Bronchial epithelial cell (primary cell): ENCODE measurements around the gene VSNL1. TPM values are rescaled to one million over a fixed set of nuclear protein-coding genes. Genes with fewer than 3 reads are reported as not detected.

ENCODE experiments used
- DNase-seq: peaks from one replicate; pipeline ENCODE4 v3.0.0-alpha.2; 2010; ENCODE audit warnings: low read depth
- FAIRE-seq: peaks from 2 replicates; lab custom pipeline; 2011; peaks lifted over from hg19 to GRCh38; lab: Jason Lieb, UNC
- H3K27me3 ChIP-seq: 2 replicates; pipeline ENCODE4 v1.5.1; 2011; ENCODE audit warnings: low read length; ENCODE audit not compliant: control insufficient read depth, insufficient read depth
- H3K36me3 ChIP-seq: 2 replicates; pipeline ENCODE4 v1.5.1; 2011; ENCODE audit warnings: low read length; ENCODE audit not compliant: control insufficient read depth, insufficient read depth
- H3K4me3 ChIP-seq: 2 replicates; pipeline ENCODE4 v1.5.1; 2011; ENCODE audit warnings: mild to moderate bottlenecking, low read depth, low read length, control low read depth
- total RNA-seq: library from RNA; depleted of rRNA; stranded (reverse); fragments of >200 nt; gene quantifications from 2 replicates; pipeline ENCODE4 v1.2.1, GENCODE V29; 2014
- TF ChIP-seq, protein P1 (sequence below): IDR thresholded peaks from 2 replicates; pipeline ENCODE4 v1.5.1; 2011; ENCODE audit warnings: mild to moderate bottlenecking, moderate library complexity, low read length, control low read depth, inconsistent platforms; ENCODE audit not compliant: insufficient read depth, severe bottlenecking

The VSNL1 gene
- total RNA-seq, 1 donor from 2014 or later = 1.6 TPM

DNA sequence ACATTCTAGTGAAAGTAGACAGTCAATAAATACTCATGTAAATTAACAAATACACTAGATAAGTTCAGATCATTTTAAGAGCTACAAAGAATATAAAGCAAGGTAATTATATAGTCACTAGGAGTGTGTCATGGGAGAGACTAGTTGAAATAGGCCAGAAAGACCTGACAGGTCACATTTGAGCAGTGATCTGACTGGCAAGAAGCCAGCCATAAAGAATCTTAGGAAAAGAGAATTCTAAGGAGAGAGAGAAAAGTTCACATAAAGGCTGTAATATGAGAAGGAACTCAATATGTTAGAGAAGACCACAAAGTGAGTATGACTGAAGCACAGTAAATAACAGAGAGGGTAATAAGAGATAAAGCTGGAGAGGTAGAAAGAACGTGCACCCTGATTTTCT, 31.2 kb downstream of the VSNL1 start:
- Histone ChIP-seq H3K4me3 (no peak overlapping the region), H3K27me3 (no peaks in the 10 kb centered on the region), H3K36me3 (no peaks in the 10 kb centered on the region)
- FAIRE-seq (no peak), DNase-seq (peak; percentile 53)
- TF ChIP-seq, protein P1, sequence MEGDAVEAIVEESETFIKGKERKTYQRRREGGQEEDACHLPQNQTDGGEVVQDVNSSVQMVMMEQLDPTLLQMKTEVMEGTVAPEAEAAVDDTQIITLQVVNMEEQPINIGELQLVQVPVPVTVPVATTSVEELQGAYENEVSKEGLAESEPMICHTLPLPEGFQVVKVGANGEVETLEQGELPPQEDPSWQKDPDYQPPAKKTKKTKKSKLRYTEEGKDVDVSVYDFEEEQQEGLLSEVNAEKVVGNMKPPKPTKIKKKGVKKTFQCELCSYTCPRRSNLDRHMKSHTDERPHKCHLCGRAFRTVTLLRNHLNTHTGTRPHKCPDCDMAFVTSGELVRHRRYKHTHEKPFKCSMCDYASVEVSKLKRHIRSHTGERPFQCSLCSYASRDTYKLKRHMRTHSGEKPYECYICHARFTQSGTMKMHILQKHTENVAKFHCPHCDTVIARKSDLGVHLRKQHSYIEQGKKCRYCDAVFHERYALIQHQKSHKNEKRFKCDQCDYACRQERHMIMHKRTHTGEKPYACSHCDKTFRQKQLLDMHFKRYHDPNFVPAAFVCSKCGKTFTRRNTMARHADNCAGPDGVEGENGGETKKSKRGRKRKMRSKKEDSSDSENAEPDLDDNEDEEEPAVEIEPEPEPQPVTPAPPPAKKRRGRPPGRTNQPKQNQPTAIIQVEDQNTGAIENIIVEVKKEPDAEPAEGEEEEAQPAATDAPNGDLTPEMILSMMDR = no peak

DNA sequence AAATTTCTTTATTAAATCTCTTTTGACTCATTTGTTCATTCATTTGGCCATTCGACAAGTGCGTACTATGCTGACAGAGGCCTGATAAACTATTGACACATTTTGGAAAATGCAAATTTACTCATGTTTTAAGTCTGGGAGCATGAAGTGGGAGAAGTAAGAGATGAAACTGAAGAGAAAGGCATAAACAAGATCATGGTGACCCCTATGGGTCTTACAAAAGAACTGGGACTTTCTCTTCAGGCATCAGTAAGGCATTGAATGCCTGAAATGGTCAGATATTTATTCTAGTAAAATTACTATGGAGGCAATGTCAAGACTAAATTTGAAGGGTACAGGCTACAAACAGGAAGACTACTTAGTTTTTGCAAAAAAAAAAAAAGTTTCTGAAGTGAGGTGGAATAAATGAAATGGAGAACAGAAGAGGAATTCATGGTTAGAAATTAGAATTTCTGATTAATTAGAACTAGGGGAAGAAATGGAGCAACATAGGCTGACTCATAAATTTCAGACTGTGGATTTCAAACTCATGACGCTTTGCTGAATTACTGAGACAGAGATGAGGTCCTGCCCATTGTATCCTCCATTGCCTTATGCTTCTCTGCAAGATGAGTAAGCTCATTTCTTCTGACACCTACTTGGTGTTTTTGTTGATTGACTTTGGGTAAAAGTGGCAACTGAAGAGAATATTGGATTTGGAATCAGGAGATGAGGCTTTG, 32.7 kb downstream of the VSNL1 start:
- no peaks in the 10 kb centered on the region for H3K27me3 ChIP-seq
- FAIRE-seq (peak; percentile 60), DNase-seq (peak; percentile 95)
- H3K4me3 ChIP-seq = no peak overlapping the region
- no peaks in the 10 kb centered on the region for H3K36me3 ChIP-seq
- TF ChIP-seq, protein P1 = no peak

DNA sequence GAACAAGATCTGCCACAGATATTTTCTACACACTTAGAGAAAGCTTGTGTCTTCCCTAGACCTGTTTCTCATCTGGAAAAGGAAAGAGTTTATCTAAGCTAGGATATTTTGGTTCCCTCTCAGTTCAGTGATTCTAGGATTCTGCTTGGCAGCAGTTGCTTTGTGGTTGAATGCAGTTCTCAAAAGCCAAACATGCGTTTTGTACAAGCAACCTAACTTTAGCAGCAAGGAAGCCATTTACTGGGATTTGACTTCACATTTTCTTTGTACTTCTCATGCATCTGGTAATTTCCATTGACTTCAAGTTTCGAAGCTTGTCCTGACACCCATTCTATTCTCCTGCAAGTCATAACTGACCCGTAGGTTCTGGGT, 33.3 kb downstream of the VSNL1 start:
- TF ChIP-seq, protein P1 = no peak
- no peaks in the 10 kb centered on the region for H3K27me3 ChIP-seq
- FAIRE-seq = no peak
- no peak for DNase-seq
- no peak overlapping the region for H3K4me3 ChIP-seq
- H3K36me3 ChIP-seq = no peaks in the 10 kb centered on the region

DNA sequence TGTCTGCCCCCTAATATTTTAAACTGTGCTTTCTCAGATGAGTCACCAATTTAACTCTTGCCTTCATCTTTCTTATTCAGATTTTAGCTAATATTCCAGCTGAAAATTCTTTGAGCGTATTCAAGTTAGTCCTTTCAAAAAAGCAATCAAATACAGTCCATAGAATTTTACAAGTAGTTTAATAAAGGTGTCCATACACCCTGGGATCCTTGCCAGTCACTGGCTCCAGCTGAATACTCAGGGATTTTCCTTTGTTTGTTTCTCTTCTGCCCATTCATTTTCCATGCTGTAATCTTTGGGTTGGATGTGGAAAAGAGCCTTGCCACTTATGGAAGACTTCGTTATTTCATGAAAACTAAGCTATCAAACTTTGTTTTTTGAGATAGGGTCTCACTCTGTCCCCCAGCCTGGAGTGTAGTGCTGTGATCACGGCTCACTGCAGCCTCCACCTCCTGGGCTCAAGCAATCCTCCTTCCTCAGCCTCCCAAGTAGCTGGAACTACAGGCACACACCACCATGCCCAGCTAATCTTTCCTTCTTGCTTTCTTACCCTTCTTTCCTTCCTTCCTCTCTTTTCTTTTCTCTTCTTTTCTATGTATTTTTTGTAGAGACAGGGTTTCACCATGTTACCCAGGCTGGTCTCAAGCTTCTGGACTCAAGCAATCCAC, 34.0 kb downstream of the VSNL1 start:
- FAIRE-seq = no peak
- Histone ChIP-seq H3K4me3 (no peak overlapping the region), H3K36me3 (no peaks in the 10 kb centered on the region), H3K27me3 (no peaks in the 10 kb centered on the region)
- DNase-seq = no peak
- TF ChIP-seq, protein P1 = no peak

DNA sequence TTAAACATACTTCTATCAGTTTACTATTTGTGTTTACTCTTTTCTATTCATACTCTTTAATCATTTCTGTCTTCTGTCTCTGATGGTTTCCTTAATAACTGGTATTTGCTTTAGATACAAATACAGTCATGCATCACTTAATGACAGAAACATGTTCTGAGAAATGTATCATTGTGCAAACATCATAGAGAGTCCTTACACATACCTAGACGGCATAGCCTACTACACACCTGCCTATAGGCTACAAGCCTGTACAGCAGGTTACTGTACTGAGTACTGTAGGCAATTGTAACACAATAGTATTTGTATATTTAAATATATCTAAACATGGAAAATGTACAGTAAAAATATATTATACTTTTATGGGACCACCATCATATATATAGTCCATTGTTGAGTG, 36.3 kb downstream of the VSNL1 start:
- DNase-seq (peak; percentile 96), FAIRE-seq (no peak)
- Histone ChIP-seq H3K36me3 (no peaks in the 10 kb centered on the region), H3K4me3 (no peak overlapping the region), H3K27me3 (no peaks in the 10 kb centered on the region)
- TF ChIP-seq, protein P1 = no peak

DNA sequence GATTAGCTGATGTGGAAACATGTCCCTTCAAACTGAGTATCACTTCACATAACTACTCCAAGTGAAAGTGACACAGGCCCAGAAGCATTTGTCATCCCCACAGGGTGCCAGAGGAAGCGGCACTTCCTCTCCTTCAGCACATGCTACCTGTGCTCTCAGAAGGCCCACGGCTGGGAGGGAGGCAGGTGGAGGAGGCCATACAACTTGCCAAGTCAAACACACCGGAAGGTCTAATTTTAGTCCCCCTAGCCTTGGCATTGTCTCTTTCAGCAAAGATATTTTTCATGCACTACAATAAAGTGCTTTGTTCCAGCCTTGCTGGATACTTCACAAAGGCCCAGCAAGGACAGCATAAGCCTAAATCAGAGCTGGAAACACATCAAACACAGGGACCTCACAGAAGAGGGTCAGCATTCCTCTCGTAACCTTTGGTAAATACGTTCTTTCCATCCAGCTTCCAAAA, 38.0 kb downstream of the VSNL1 start:
- no peaks in the 10 kb centered on the region for H3K27me3 ChIP-seq
- FAIRE-seq (no peak), DNase-seq (peak; percentile 10)
- H3K4me3 ChIP-seq = no peak overlapping the region
- TF ChIP-seq, protein P1 = no peak
- no peaks in the 10 kb centered on the region for H3K36me3 ChIP-seq
